Neural progenitor cell (in vitro differentiated cells): ENCODE data around the gene LARGE1. TPM values are rescaled to one million over a fixed set of nuclear protein-coding genes. Genes with fewer than 3 reads are reported as not detected.
A peak's percentile ranks its signal among the peaks of the same experiment; 100 is the strongest.

Experiments used
- DNase-seq: peaks from one replicate; pipeline ENCODE4 v3.0.0-alpha.2; 2016; ENCODE audit warnings: low spot score
- H2AFZ ChIP-seq: fragments of 200-600 bp; sonication (generic); replicated peaks from 2 replicates; pipeline ENCODE4 v1.6.1; 2016; ENCODE audit warnings: antibody characterized with exemption
- H3F3A ChIP-seq: fragments of 200-600 bp; sonication (generic); 2 replicates; pipeline ENCODE4 v1.6.1; 2016; ENCODE audit warnings: antibody characterized with exemption, low read depth
- H3K27ac ChIP-seq: fragments of 200-600 bp; sonication (generic); 2 replicates; pipeline ENCODE4 v1.5.1; 2016; ENCODE audit warnings: mild to moderate bottlenecking
- H3K27me3 ChIP-seq: fragments of 200-600 bp; sonication (generic); 2 replicates; pipeline ENCODE4 v1.6.1; 2016; ENCODE audit warnings: mild to moderate bottlenecking, moderate library complexity
- H3K36me3 ChIP-seq: fragments of 200-600 bp; sonication (generic); 2 replicates; pipeline ENCODE4 v1.5.1; 2016
- H3K4me1 ChIP-seq: fragments of 200-600 bp; sonication (generic); 2 replicates; pipeline ENCODE4 v1.6.1; 2016; ENCODE audit warnings: mixed run types
- H3K4me2 ChIP-seq: fragments of 200-600 bp; sonication (generic); 2 replicates; pipeline ENCODE4 v1.6.1; 2016
- H3K4me3 ChIP-seq: fragments of 200-600 bp; sonication (generic); 2 replicates; pipeline ENCODE4 v1.5.1; 2016
- H3K79me2 ChIP-seq: fragments of 200-600 bp; sonication (generic); 2 replicates; pipeline ENCODE4 v1.6.1; 2016; ENCODE audit warnings: low read depth
- H3K9ac ChIP-seq: fragments of 200-600 bp; sonication (generic); 2 replicates; pipeline ENCODE4 v1.6.1; 2016
- H3K9me3 ChIP-seq: fragments of 200-600 bp; sonication (generic); 2 replicates; pipeline ENCODE4 v1.5.1; 2016; ENCODE audit warnings: low read depth
- H4K20me1 ChIP-seq: fragments of 200-600 bp; sonication (generic); 2 replicates; pipeline ENCODE4 v1.6.1; 2016; ENCODE audit warnings: low read depth
- H3K27ac Mint-ChIP-seq: 3 replicates; pipeline ENCODE4 v1.8.0; 2021; ENCODE audit warnings: mixed read lengths
- H3K27me3 Mint-ChIP-seq: 2 replicates; pipeline ENCODE4 v1.8.0; 2022; ENCODE audit warnings: low read depth, mild to moderate bottlenecking, inconsistent platforms, moderate library complexity, mixed read lengths; ENCODE audit not compliant: insufficient read depth
- H3K36me3 Mint-ChIP-seq: 3 replicates; pipeline ENCODE4 v1.8.0; 2021; ENCODE audit warnings: mixed read lengths
- H3K4me1 Mint-ChIP-seq: 3 replicates; pipeline ENCODE4 v1.8.0; 2021; ENCODE audit warnings: mixed read lengths
- H3K4me3 Mint-ChIP-seq: 3 replicates; pipeline ENCODE4 v1.8.0; 2021; ENCODE audit warnings: mild to moderate bottlenecking, moderate library complexity, mixed read lengths
- H3K9me3 Mint-ChIP-seq: 3 replicates; pipeline ENCODE4 v1.8.0; 2020; ENCODE audit warnings: mixed read lengths
- CTCF ChIP-seq: fragments of 200-600 bp; sonication (generic); IDR thresholded peaks from 2 replicates; pipeline ENCODE4 v1.5.1; 2017; ENCODE audit warnings: antibody characterized with exemption, mild to moderate bottlenecking
- EZH2 ChIP-seq: fragments of 200-600 bp; sonication (generic); IDR thresholded peaks from 2 replicates; pipeline ENCODE4 v1.6.1; 2017; ENCODE audit warnings: antibody characterized with exemption, mild to moderate bottlenecking, moderate library complexity
- EZH2phosphoT487 ChIP-seq: fragments of 200-600 bp; sonication (generic); IDR thresholded peaks from 2 replicates; pipeline ENCODE4 v1.6.1; 2017; ENCODE audit warnings: antibody characterized with exemption
- total RNA-seq: library from RNA; depleted of rRNA; stranded (reverse); fragments of >200 nt; gene quantifications from 2 replicates; pipeline ENCODE4 v1.2.3, GENCODE V29; 2015; ENCODE audit warnings: low replicate concordance

LARGE1 gene
- total RNA-seq, 1 donor from 2014 or later = 24.9 TPM

GRCh38 chr22:33521879-33522665, 398.2 kb downstream of the LARGE1 start:
- DNase-seq = no peak
- Histone ChIP-seq H3F3A (peaks cover 4% of the 10 kb centered on the region), H3K79me2 (no peaks in the 10 kb centered on the region), H3K4me3 (no peak overlapping the region), H3K9ac (no peak overlapping the region), H3K27me3 (no peaks in the 10 kb centered on the region), H3K27ac (no peak overlapping the region), H3K4me2 (no peak overlapping the region), H3K4me1 (peaks cover 10% of the 10 kb centered on the region), H4K20me1 (no peaks in the 10 kb centered on the region), H3K36me3 (no peaks in the 10 kb centered on the region), H2AFZ (no peak overlapping the region), H3K9me3 (no peaks in the 10 kb centered on the region)
- Mint-ChIP-seq H3K27me3 (peaks cover 1% of the 10 kb centered on the region), H3K36me3 (peaks cover 10% of the 10 kb centered on the region), H3K27ac (no peak overlapping the region), H3K9me3 (peaks cover 2% of the 10 kb centered on the region), H3K4me1 (peaks cover 46% of the 10 kb centered on the region), H3K4me3 (peak overlapping the region; percentile 46)
- TF ChIP-seq EZH2 = no peak
- no peak for TF ChIP-seq CTCF
- no peak for TF ChIP-seq EZH2phosphoT487

- H3K9me3 Mint-ChIP-seq = peaks cover 2% of the 10 kb centered on the region
- no peak for TF ChIP-seq EZH2
- no peak for TF ChIP-seq EZH2phosphoT487
- no peak for TF ChIP-seq CTCF
- no peak overlapping the region for H3K27ac ChIP-seq
- H3K4me2 ChIP-seq = no peak overlapping the region
- H3K9ac ChIP-seq = no peak overlapping the region
- no peak overlapping the region for H3K27ac Mint-ChIP-seq
- H3K9me3 ChIP-seq = no peaks in the 10 kb centered on the region
- peaks cover 41% of the 10 kb centered on the region for H3K4me1 Mint-ChIP-seq
- no peaks in the 10 kb centered on the region for H3K36me3 ChIP-seq
- no peak overlapping the region for H3K4me3 Mint-ChIP-seq
- no peak for DNase-seq
- H3K4me3 ChIP-seq = no peak overlapping the region
- H3K36me3 Mint-ChIP-seq = peaks cover 10% of the 10 kb centered on the region
- H4K20me1 ChIP-seq = no peaks in the 10 kb centered on the region
- no peaks in the 10 kb centered on the region for H3K79me2 ChIP-seq
- peaks cover 10% of the 10 kb centered on the region for H3K4me1 ChIP-seq
- H3K27me3 Mint-ChIP-seq = peaks cover 5% of the 10 kb centered on the region
- H2AFZ ChIP-seq = no peak overlapping the region
- no peaks in the 10 kb centered on the region for H3K27me3 ChIP-seq
- peaks cover 4% of the 10 kb centered on the region for H3F3A ChIP-seq
Measured at GRCh38 chr22:33520904-33521780, 399.1 kb downstream of the LARGE1 start.

GRCh38 chr22:33519974-33520903, 400.0 kb downstream of the LARGE1 start:
- peaks cover 37% of the 10 kb centered on the region for H3K4me1 Mint-ChIP-seq
- H3F3A ChIP-seq = peaks cover 4% of the 10 kb centered on the region
- H3K36me3 Mint-ChIP-seq = peaks cover 10% of the 10 kb centered on the region
- TF ChIP-seq CTCF = no peak
- no peak for TF ChIP-seq EZH2
- TF ChIP-seq EZH2phosphoT487 = no peak
- no peaks in the 10 kb centered on the region for H3K9me3 ChIP-seq
- H3K36me3 ChIP-seq = no peaks in the 10 kb centered on the region
- DNase-seq = no peak
- H3K27me3 Mint-ChIP-seq = peaks cover 5% of the 10 kb centered on the region
- no peak overlapping the region for H3K9ac ChIP-seq
- no peak overlapping the region for H3K27ac ChIP-seq
- H3K4me2 ChIP-seq = no peak overlapping the region
- no peak overlapping the region for H3K27ac Mint-ChIP-seq
- no peaks in the 10 kb centered on the region for H4K20me1 ChIP-seq
- no peak overlapping the region for H2AFZ ChIP-seq
- no peak overlapping the region for H3K4me3 ChIP-seq
- no peaks in the 10 kb centered on the region for H3K79me2 ChIP-seq
- H3K4me1 ChIP-seq = peaks cover 13% of the 10 kb centered on the region
- no peaks in the 10 kb centered on the region for H3K27me3 ChIP-seq
- H3K4me3 Mint-ChIP-seq = no peak overlapping the region
- H3K9me3 Mint-ChIP-seq = peaks cover 2% of the 10 kb centered on the region
